ENCODE measurements around the gene TMEM116. TPM values are rescaled to one million over a fixed set of nuclear protein-coding genes. Genes with fewer than 3 reads are reported as not detected.
"Not testable (repeated sequence)": the region's sequence is repeated elsewhere in the genome, so short reads cannot be mapped to it uniquely, and the experiment has no call there.

TMEM116 gene
- 10 to 100 TPM in 3 of 4 donors, 1 to 10 TPM in 1; 8.1 to 19.9 (median 13.7) TPM for total RNA-seq

GRCh38 chr12:112012775-112013600 is at the start of gene TMEM116, which contains the start of gene ERP29:
TMEM116 (minus strand) TSS chr12:112013165; CDS start chr12:112005270, 7,895 bp downstream.
ERP29 (plus strand) TSS chr12:112013426; CDS start chr12:112013466, 40 bp downstream.
- TF ChIP-seq POLR2A (IDR thresholded peaks at IDR 0.05), result peak in 1 of 2 donors; percentile 79
- TF ChIP-seq CTCF (IDR thresholded peaks at IDR 0.05), result peak in 1 of 3 donors; percentile 55
- WGBS, 2 donors, result 0% methylated on average over 59 to 64 of the region's 67 CpGs
- intact Hi-C loops (cut with DNase I; ENCODE audit: low total_unique reads), result no loop called here
- H3K4me3 ChIP-seq (ENCODE audit: low read depth, poor library complexity, severe bottlenecking), result peak within 1 kb of the TSS; percentile 96
- peak; percentile 100 for DNase-seq (ENCODE audit: low spot score in 2 of 2)

GRCh38 chr12:112061137-112061536 is 48.2 kb upstream of the TMEM116 start:
- TF ChIP-seq POLR2A (IDR thresholded peaks at IDR 0.05) (no peak), CTCF (IDR thresholded peaks at IDR 0.05) (no peak)
- 90 to 92% methylated on average over 2 of the region's 2 CpGs for WGBS, 2 donors
- no peak overlapping the region for H3K4me3 ChIP-seq (ENCODE audit: low read depth, poor library complexity, severe bottlenecking)
- no peak for DNase-seq (ENCODE audit: low spot score in 2 of 2)
- intact Hi-C loops (cut with DNase I; ENCODE audit: low total_unique reads), result no loop called here

GRCh38 chr12:112049351-112049750 is 36.4 kb upstream of the TMEM116 start:
- 92 to 93% methylated on average over 13 of the region's 13 CpGs for WGBS, 2 donors
- TF ChIP-seq CTCF (IDR thresholded peaks at IDR 0.05), result no peak
- TF ChIP-seq POLR2A (IDR thresholded peaks at IDR 0.05), result no peak
- intact Hi-C loops (cut with DNase I; ENCODE audit: low total_unique reads), result no loop called here
- no peak for DNase-seq (ENCODE audit: low spot score in 2 of 2)
- no peak overlapping the region for H3K4me3 ChIP-seq (ENCODE audit: low read depth, poor library complexity, severe bottlenecking)

- no peak for TF ChIP-seq POLR2A (IDR thresholded peaks at IDR 0.05)
- WGBS, 2 donors, result 84 to 86% methylated on average over 4 of the region's 4 CpGs
- H3K4me3 ChIP-seq (ENCODE audit: low read depth, poor library complexity, severe bottlenecking), result no peak overlapping the region
- intact Hi-C loops (cut with DNase I; ENCODE audit: low total_unique reads), result no loop called here
- no peak for DNase-seq (ENCODE audit: low spot score in 2 of 2)
Observed at GRCh38 chr12:112046003-112046402, 33.0 kb upstream of the TMEM116 start.

- DNase-seq (ENCODE audit: low spot score in 2 of 2); H3K4me3 ChIP-seq (ENCODE audit: low read depth, poor library complexity, severe bottlenecking): not testable (repeated sequence)
- intact Hi-C loops (cut with DNase I; ENCODE audit: low total_unique reads), result loop anchor here (2.0 kb wide), 1 partner anchor 42 kb away; no protein-coding TSS in a partner anchor
- 93 to 97% methylated on average over 12 of the region's 12 CpGs for WGBS, 2 donors
Observed at GRCh38 chr12:112036614-112037013, 23.6 kb upstream of the TMEM116 start.

- 87 to 88% methylated on average over 4 of the region's 4 CpGs for WGBS, 2 donors
- TF ChIP-seq CTCF (IDR thresholded peaks at IDR 0.05) (no peak), POLR2A (IDR thresholded peaks at IDR 0.05) (no peak)
- no peak overlapping the region for H3K4me3 ChIP-seq (ENCODE audit: low read depth, poor library complexity, severe bottlenecking)
- intact Hi-C loops (cut with DNase I; ENCODE audit: low total_unique reads), result no loop called here
- no peak for DNase-seq (ENCODE audit: low spot score in 2 of 2)
Observed at GRCh38 chr12:112035219-112035785, 22.3 kb upstream of the TMEM116 start.

Measured in lower leg skin (tissue), 4 donors.